ENCODE results near the gene PRKX.
"Not testable (repeated sequence)": the region's sequence is repeated elsewhere in the genome, so short reads cannot be mapped to it uniquely, and the experiment has no call there.

The PRKX gene

GRCh38 chrX:3639858-3640631 is 73.4 kb downstream of the PRKX start:
- DNase-seq: not testable (repeated sequence)

- no peak for DNase-seq
Measured at GRCh38 chrX:3639236-3639635, 74.2 kb downstream of the PRKX start.

GRCh38 chrX:3638280-3638873 is 75.1 kb downstream of the PRKX start:
- DNase-seq: peak; percentile 33

- no peak for DNase-seq
Measured at GRCh38 chrX:3636803-3637202, 76.6 kb downstream of the PRKX start.

GRCh38 chrX:3631196-3631595 is 82.3 kb downstream of the PRKX start:
- DNase-seq: no peak

GRCh38 chrX:3627594-3627993 is 85.9 kb downstream of the PRKX start:
- DNase-seq: no peak

GRCh38 chrX:3621414-3621813 is 92.0 kb downstream of the PRKX start:
- no peak for DNase-seq

GRCh38 chrX:3611744-3612143 is 101.7 kb downstream of the PRKX start:
- not testable (repeated sequence) for DNase-seq

- no peak for DNase-seq
Measured at GRCh38 chrX:3609810-3610209, 103.6 kb downstream of the PRKX start.

- DNase-seq: no peak
Measured at GRCh38 chrX:3603026-3603661, 110.3 kb downstream of the PRKX start.

- DNase-seq: no peak
Measured at GRCh38 chrX:3599802-3600430, 113.5 kb downstream of the PRKX start.

- no peak for DNase-seq
Measured at GRCh38 chrX:3598709-3599108, 114.7 kb downstream of the PRKX start.

- DNase-seq: no peak
Measured at GRCh38 chrX:3598046-3598605, 115.3 kb downstream of the PRKX start.

- DNase-seq: no peak
Measured at GRCh38 chrX:3592184-3592583, 121.3 kb downstream of the PRKX start.

- DNase-seq: no peak
Measured at GRCh38 chrX:3589474-3589873, 124.0 kb downstream of the PRKX start.

GRCh38 chrX:3585719-3586118 is 127.7 kb downstream of the PRKX start:
- no peak for DNase-seq

GRCh38 chrX:3584415-3584996 is 128.9 kb downstream of the PRKX start:
- DNase-seq: peak; percentile 0

- no peak for DNase-seq
Measured at GRCh38 chrX:3582451-3582850, 131.0 kb downstream of the PRKX start.

GRCh38 chrX:3581609-3582108 is 131.8 kb downstream of the PRKX start:
- no peak for DNase-seq

- no peak for DNase-seq
Measured at GRCh38 chrX:3577551-3577950, 135.9 kb downstream of the PRKX start.

- no peak for DNase-seq
Measured at GRCh38 chrX:3576886-3577501, 136.5 kb downstream of the PRKX start.

GRCh38 chrX:3567686-3568085 is 145.8 kb downstream of the PRKX start:
- DNase-seq: no peak
